DMS 273 (cell line): Measurements from ENCODE around the gene COQ3.
A peak's percentile ranks its signal among the peaks of the same experiment; 100 is the strongest.

Experiments
- DNase-seq: peaks from one replicate; lab custom pipeline; 2025; ENCODE audit not compliant: unreplicated experiment; lab: John Stamatoyannopoulos, UW

The COQ3 gene

GRCh38 chr6:99393698-99394531, at the start of gene COQ3:
COQ3 (minus strand) TSS chr6:99394195; CDS start chr6:99394179, 16 bp downstream.
- DNase-seq: peak; percentile 91

DNA sequence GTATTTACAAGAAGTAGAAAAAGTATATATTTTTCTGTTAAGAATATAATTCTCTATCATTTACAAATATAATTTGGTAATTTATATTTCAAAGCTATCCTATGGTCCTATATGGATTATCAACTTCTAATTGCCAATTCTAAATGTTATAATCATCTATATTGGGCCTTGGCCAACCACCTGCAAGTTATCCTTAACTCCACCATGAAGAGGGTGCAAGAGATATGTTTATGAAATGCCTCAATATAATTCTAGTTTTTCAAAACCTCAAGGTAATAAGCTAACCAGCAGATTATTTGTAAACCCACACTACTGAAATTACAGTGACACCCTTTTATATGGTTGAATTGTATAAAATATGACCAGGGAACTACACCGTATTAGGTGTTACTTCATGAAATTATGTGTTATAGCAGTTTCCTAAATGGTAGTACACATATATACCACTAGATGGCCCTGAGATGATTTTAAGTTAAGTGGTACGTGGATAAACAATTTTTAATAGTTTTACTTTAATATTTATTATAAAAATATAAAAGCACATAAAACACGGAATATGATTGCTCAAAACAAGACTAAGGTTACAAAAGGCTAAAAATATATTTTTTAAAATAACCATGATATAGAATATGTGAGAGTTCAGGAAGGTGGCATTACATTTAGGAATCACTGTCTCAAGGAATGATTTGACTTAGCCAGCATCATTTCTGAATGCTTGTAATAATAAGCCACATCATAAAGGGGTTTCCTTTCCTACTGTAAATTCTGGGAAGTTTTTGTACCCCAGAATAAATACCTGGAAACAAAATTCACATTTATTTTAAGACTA, 40.9 kb upstream of the COQ3 start:
- peak; percentile 55 for DNase-seq

GRCh38 chr6:99432877-99433276, 38.9 kb upstream of the COQ3 start:
- DNase-seq: no peak

GRCh38 chr6:99431901-99432300, 37.9 kb upstream of the COQ3 start:
- no peak for DNase-seq

DNA sequence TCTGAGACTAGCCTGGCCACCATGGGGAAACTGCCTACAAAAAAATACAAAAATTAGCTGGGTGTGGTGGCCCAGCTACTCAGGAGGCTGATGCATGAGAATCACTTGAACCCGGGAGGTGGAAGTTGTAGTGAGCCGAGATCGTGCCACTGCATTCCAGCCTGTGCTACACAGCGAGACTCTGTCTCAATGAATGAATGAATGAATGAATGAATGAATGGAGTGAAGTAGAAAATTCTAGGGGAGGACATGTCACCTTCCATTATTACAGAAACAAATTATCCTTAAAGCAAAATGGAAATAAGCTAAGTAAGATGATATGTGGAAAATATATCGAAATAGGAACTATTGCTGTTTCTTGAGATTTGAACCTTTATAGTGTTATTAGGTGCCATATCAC, 34.0 kb upstream of the COQ3 start:
- DNase-seq: no peak

- peak; percentile 17 for DNase-seq
These were observed 32.4 kb upstream of the COQ3 start for GRCh38 chr6:99426451-99426757.

DNA sequence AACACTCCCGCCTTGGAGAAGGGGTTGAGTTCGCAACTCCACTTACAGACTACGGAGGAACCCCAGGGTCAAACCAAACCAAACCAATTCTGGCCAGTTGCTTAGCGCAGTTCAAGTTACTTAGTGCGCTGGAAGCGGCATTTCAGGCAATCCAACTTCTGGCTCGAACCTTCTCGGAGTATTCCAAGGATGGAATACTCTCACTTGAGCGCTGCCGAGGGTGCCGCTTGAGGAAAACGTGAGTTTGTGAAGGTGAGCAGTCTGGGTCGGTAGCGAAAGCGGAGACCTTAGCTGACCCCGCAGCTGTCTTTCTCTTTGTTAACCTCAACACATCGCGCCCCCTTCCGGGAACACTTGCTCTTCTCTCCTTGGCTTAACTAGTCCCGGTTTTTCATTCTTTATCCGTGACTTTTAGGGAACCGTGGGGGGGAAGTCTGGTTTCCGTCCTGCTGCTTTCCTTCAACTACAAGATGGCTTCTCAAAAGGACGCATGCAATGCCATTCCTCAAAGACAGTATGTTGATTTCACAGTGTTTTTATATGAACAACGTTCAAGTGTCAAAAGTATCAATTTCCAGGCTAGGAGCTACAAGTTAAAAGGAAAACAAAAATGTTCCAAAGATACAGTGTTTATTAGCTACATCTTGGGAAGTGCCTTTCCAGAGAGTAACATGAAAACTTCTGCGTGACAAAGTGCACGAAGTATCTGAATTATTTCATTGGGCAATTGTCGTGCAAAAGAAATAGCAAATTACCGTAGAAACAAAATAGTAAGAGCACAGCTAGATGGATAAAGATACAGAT, 31.9 kb upstream of the COQ3 start:
- peak; percentile 98 for DNase-seq

GRCh38 chr6:99424761-99425646, 31.0 kb upstream of the COQ3 start, which contains the start of gene PNISR:
PNISR (minus strand) TSS chr6:99425308; CDS start chr6:99414659, 10,649 bp downstream.
- DNase-seq: peak; percentile 99

- DNase-seq: no peak
These were observed 30.0 kb upstream of the COQ3 start for GRCh38 chr6:99424022-99424421.

DNA sequence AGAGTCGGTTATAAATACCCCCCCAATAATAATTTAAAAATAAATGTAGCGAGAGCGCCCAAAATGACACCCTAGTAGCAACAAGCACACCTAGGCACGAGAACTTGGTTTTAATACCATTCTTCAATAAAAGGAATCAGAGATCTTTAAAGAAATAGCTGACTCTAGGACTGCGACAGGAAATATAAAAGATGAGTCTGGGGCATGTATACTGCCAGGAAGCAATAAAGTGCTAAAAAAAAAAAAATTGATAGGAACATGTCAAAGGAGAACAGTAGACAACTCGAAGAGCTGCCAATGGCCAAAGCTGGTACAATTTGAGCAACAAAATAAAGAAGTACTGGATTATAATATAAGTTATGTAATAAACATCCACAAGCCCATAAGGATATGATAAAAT, 28.9 kb upstream of the COQ3 start:
- no peak for DNase-seq

GRCh38 chr6:99416892-99417767, 23.1 kb upstream of the COQ3 start:
- DNase-seq: no peak

DNA sequence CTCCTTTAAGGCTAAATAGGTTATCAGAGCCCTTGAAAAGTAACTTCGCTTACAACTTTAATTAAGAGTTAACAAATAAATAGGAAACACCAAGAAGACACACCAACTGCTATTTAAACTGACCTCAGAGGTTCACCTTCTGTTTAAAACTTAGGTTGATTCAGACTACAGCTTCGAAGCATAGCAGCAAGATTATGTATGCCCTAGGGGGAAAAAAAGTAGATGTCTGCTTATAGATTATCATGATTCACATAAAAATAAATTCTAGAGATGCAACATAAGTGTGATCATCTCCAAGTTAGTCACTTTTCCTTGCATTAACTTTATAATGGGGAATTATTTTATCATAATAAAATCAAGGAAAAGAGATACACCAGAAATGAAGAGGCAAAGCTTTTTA, 22.2 kb upstream of the COQ3 start:
- no peak for DNase-seq

DNA sequence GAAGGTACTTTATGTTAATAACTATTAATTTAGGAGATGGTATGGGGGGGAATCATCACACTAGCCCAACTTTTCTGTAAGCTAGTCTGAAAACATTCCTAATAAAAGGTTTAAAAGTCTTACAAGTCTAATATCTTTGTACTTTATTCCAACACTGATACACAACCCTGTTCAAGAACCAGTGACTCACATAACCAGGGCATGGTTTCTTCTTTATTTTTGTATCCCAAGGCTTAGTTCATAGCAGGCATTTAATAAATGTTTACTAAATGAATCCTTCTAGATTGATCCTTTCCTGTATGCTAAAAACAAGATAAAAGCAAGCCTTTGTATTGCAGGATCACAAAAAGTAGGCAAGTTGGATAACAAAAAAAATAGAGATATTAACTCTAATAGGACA, 21.5 kb upstream of the COQ3 start:
- DNase-seq: no peak

GRCh38 chr6:99412065-99412464, 18.1 kb upstream of the COQ3 start:
- DNase-seq: no peak

- DNase-seq: no peak
These were observed 15.7 kb upstream of the COQ3 start for GRCh38 chr6:99409672-99410071.

DNA sequence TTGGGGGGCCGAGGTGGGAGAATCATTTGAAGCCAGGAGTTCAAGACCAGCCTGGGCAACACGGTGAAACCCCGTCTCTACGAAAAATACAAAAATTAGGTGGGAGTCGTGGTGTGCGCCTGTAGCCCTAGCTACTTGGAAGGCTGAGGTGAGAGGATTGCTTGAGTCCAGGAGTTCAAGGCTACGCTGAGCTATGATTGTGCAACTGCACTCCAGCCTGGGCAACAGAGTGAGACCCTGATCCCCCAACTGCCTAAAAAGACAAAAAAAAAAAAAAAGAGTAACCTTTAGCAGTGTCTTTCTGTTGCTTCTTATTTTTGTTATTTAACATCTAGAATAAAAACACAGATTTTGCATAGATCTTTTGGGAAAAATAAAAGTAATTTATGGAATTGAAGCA, 13.1 kb upstream of the COQ3 start:
- no peak for DNase-seq

DNA sequence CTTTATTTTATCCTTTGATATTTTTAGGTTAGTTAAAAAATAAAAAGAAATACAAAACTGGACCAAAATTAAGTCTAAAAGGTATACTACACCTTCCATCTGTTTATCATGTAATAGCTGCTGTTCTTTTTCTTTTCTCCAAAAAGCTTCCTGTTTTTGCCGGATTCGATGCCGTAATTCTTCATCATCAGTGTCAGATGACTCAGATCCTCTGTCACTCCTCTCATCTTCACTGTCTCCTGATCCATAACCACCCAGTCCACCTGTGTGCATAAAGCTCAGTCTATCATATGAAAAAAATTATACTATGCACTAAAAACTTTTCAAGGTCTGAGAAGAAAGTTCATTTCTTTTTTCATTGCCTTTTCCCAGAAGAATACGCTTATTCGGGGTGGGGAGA, 8.5 kb upstream of the COQ3 start:
- DNase-seq: no peak

GRCh38 chr6:99397287-99397686, 3.3 kb upstream of the COQ3 start:
- DNase-seq: no peak

- DNase-seq: no peak
These were observed 663 bp downstream of the COQ3 start for GRCh38 chr6:99393366-99393697.

DNA sequence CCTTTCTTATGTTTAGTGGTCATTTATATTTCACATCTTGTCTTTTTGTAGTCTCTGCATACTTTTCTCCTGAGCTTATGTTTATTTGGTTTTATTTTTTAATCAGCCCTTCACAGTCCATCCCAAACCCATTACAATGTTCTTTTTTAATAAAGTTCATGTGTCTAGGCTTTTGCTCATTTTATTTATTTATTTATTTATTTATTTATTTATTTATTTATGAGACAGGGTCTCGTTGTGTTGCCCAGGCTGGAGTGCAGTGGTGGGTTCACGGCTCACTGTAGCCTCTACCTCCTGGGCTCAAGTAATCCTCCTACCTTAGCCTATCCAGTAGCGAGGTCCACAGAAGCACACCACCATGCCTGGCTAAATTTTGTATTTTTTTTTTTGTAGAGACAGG, 3.1 kb downstream of the COQ3 start:
- DNase-seq: no peak
